Endothelial cell of umbilical vein (primary cell): Measurements from ENCODE around the gene WNT9B. TPM values are rescaled to one million over a fixed set of nuclear protein-coding genes. Genes with fewer than 3 reads are reported as not detected.

Experiments
- BruUV-seq: library from RNA; stranded (reverse); fragments of 400-500 nt; replicated peaks from 2 replicates; lab custom pipeline; 2021; lab: Mats Ljungman, UMichigan
- CTCF ChIA-PET: fragments of 300-600, 350-600 bp; sonication (Branson Sonifier 250); formaldehyde crosslinking; loops from one replicate; lab custom pipeline; 2021; ENCODE audit warnings: antibody characterized with exemption, inconsistent platforms; lab: Charles Lee
- POLR2A ChIA-PET: fragments of 300-600, 350-600 bp; sonication (Branson Sonifier 250); formaldehyde crosslinking; loops from one replicate; lab custom pipeline; 2021; ENCODE audit warnings: antibody characterized with exemption, inconsistent platforms; lab: Charles Lee
- DNase-seq: peaks from one replicate; pipeline ENCODE4 v3.0.0-alpha.2; 2011; ENCODE audit warnings: low read depth, low spot score
- FAIRE-seq: peaks from 2 replicates; lab custom pipeline; 2011; peaks lifted over from hg19 to GRCh38; lab: Jason Lieb, UNC
- H2AFZ ChIP-seq: 2 replicates; pipeline ENCODE4 v1.6.0; 2012; ENCODE audit warnings: low read depth, low read length, control low read depth, inconsistent platforms
- H3K27ac ChIP-seq: 2 replicates; pipeline ENCODE4 v1.5.1; 2011; ENCODE audit warnings: low read depth, mild to moderate bottlenecking, control low read depth, low read length, moderate library complexity; ENCODE audit not compliant: insufficient read depth
- H3K27me3 ChIP-seq, 2 experiments: 2 replicates each; pipeline versions ENCODE4 v1.6.0 to v1.6.1; 2011; ENCODE audit warnings: low read length in 2 of 2, mixed read lengths in 1 of 2; ENCODE audit not compliant: control insufficient read depth in 2 of 2, insufficient read depth in 2 of 2
- H3K36me3 ChIP-seq, 2 experiments: 2 replicates in 1 of 2; 3 replicates in 1 of 2; pipeline ENCODE4 v1.5.1; 2011; ENCODE audit warnings: low read length in 2 of 2, mild to moderate bottlenecking in 1 of 2, moderate library complexity in 1 of 2; ENCODE audit not compliant: control insufficient read depth in 2 of 2, insufficient read depth in 2 of 2; ENCODE audit errors: extremely low read depth in 1 of 2
- H3K4me1 ChIP-seq: 3 replicates; pipeline ENCODE4 v1.5.1; 2011; ENCODE audit warnings: mild to moderate bottlenecking, low read length; ENCODE audit not compliant: control insufficient read depth, insufficient read depth; ENCODE audit errors: extremely low read depth
- H3K4me2 ChIP-seq: 2 replicates; pipeline ENCODE4 v1.6.1; 2011; ENCODE audit warnings: low read length, control low read depth, mixed read lengths; ENCODE audit not compliant: insufficient read depth
- H3K4me3 ChIP-seq, 3 experiments: fragments of 200-600 bp in 1 of 3; sonication (generic), shearing (Covaris generic) in 1 of 3; replicated peaks in 1 of 3; 2 replicates each; pipeline ENCODE4 v1.5.1; 2011 to 2016; ENCODE audit warnings: control low read depth in 3 of 3, low read length in 3 of 3, mild to moderate bottlenecking in 2 of 3, inconsistent platforms in 1 of 3, low read depth in 1 of 3, moderate library complexity in 1 of 3; ENCODE audit not compliant: insufficient read depth in 1 of 3
- H3K79me2 ChIP-seq: 2 replicates; pipeline ENCODE4 v1.6.0; 2012; ENCODE audit warnings: low read length, inconsistent platforms; ENCODE audit not compliant: control insufficient read depth, insufficient read depth
- H3K9ac ChIP-seq: replicated peaks from 2 replicates; pipeline ENCODE3; 2011; ENCODE audit warnings: low read length, control low read depth; ENCODE audit not compliant: insufficient read depth; ENCODE audit errors: extremely low read depth
- H3K9me1 ChIP-seq: replicated peaks from 3 replicates; pipeline ENCODE4 v1.6.0; 2011; ENCODE audit warnings: mild to moderate bottlenecking, low read length; ENCODE audit not compliant: control insufficient read depth, insufficient read depth; ENCODE audit errors: extremely low read depth
- H3K9me3 ChIP-seq: replicated peaks from 2 replicates; pipeline ENCODE4 v1.5.1; 2012; ENCODE audit warnings: low read length, inconsistent platforms; ENCODE audit not compliant: control insufficient read depth, insufficient read depth
- H4K20me1 ChIP-seq: replicated peaks from 2 replicates; pipeline ENCODE3; 2011; ENCODE audit warnings: mild to moderate bottlenecking, low read length; ENCODE audit not compliant: control insufficient read depth, insufficient read depth; ENCODE audit errors: extremely low read depth
- CTCF ChIP-seq, 2 donors: IDR thresholded peaks; 1 replicate in 1 of 2; 2 replicates in 1 of 2; pipeline ENCODE4 v1.5.1; 2011; ENCODE audit warnings: low read length in 2 of 2, mild to moderate bottlenecking in 2 of 2, moderate library complexity in 2 of 2, control low read depth in 1 of 2, inconsistent platforms in 1 of 2, low read depth in 1 of 2; ENCODE audit not compliant: insufficient read depth in 1 of 2; ENCODE audit errors: extremely low read depth in 1 of 2
- EZH2 ChIP-seq: IDR thresholded peaks from 2 replicates; pipeline ENCODE4 v1.6.1; 2012; ENCODE audit warnings: borderline replicate concordance, low read depth, mild to moderate bottlenecking, moderate library complexity, low read length, inconsistent platforms; ENCODE audit not compliant: severe bottlenecking
- FOS ChIP-seq: IDR thresholded peaks from 2 replicates; pipeline ENCODE4 v1.6.1; 2011; ENCODE audit warnings: mild to moderate bottlenecking, low read length, moderate library complexity, borderline replicate concordance; ENCODE audit not compliant: insufficient read depth
- GATA2 ChIP-seq: IDR thresholded peaks from 2 replicates; pipeline ENCODE4 v1.7.0; 2011; ENCODE audit warnings: low read depth, mild to moderate bottlenecking, moderate library complexity, mixed read lengths, low read length; ENCODE audit not compliant: insufficient read length, insufficient read depth
- JUN ChIP-seq: IDR thresholded peaks from 2 replicates; pipeline ENCODE4 v1.6.1; 2011; ENCODE audit warnings: borderline replicate concordance, low read depth; ENCODE audit not compliant: insufficient read length, insufficient read depth
- MAX ChIP-seq: IDR thresholded peaks from 2 replicates; pipeline ENCODE4 v1.6.1; 2011; ENCODE audit not compliant: insufficient read depth, insufficient read length
- MYC ChIP-seq: IDR thresholded peaks from one replicate; pipeline ENCODE4 v1.6.1; 2011; ENCODE audit warnings: mild to moderate bottlenecking, low read depth, low read length
- POLR2A ChIP-seq: IDR thresholded peaks from 2 replicates; pipeline ENCODE4 v1.6.1; 2012; ENCODE audit warnings: low read depth, mild to moderate bottlenecking, control low read depth, low read length
- dilution Hi-C: fragments of 300-500 bp; cut with MboI; formaldehyde crosslinking; loops from one replicate; pipeline ENCODE4 v1.15.0; 2019; ENCODE audit warnings: low sequenced_read_pairs; ENCODE audit not compliant: extremely low pct_ligation_motif_present
- intact Hi-C: fragments of 100-400 bp; cut with micrococcal nuclease; formaldehyde crosslinking; loops from one replicate; pipeline ENCODE4 v1.10.0; 2022
- polyA plus RNA-seq, 4 experiments: library from polyadenylated mRNA; depleted of rRNA in 3 of 4; stranded (reverse) in 3 of 4; unstranded in 1 of 4; fragments of >200 nt; gene quantifications; 2 replicates each; pipeline versions ENCODE4 v1.2.1 to v1.2.3, GENCODE V29; 2011 to 2012; ENCODE audit warnings: missing spikeins in 1 of 4
- total RNA-seq: library from RNA; stranded (reverse); gene quantifications from 2 replicates; pipeline ENCODE4 v1.2.3, GENCODE V29; 2021

Gene WNT9B
- total and polyA plus RNA-seq, 2 donors (not counting 3 experiments of a cell fraction or from before 2014, with no cell fraction given), result not detected

GRCh38 chr17:46848534-46848933 is 2.8 kb upstream of the WNT9B start:
- no TSS peak for BruUV-seq
- CTCF ChIA-PET, result interaction anchor here (1.2 to 1.5 kb wide), 2 partner anchors 40 to 93 kb away, joined by 3 to 5 read pairs; no protein-coding TSS in a partner anchor

More at GRCh38 chr17:46848534-46848933, 2.8 kb upstream of the WNT9B start:
- H3K4me1 ChIP-seq, result no peaks in the 10 kb centered on the region
- no peak overlapping the region for H3K27ac ChIP-seq
- POLR2A ChIA-PET, result no interaction called here
- peaks cover 33 to 45% of the 10 kb centered on the region in 2 experiments for H3K27me3 ChIP-seq
- TF ChIP-seq JUN (no peak), FOS (no peak), GATA2 (no peak), CTCF (IDR thresholded peaks at IDR 0.05; ENCODE audit: extremely low read depth in 1 of 2, insufficient read depth in 1 of 2, low read depth in 1 of 2, low read length in 2 of 2) (no peak), MYC (no peak), POLR2A (no peak), EZH2 (no peak), MAX (no peak)
- H3K4me3 ChIP-seq, result no peak overlapping the region
- H3K4me2 ChIP-seq, result no peak overlapping the region
- DNase-seq (no peak), FAIRE-seq (no peak)
- intact Hi-C loops, result no loop called here
- H3K79me2 ChIP-seq, result no peaks in the 10 kb centered on the region
- no peak overlapping the region for H3K9ac ChIP-seq
- no peaks in the 10 kb centered on the region for H4K20me1 ChIP-seq
- dilution Hi-C loops, result no loop called here
- no peaks in the 10 kb centered on the region for H3K9me1 ChIP-seq
- no peak overlapping the region for H2AFZ ChIP-seq
- H3K36me3 ChIP-seq, result no peaks in the 10 kb centered on the region
- H3K9me3 ChIP-seq, result no peaks in the 10 kb centered on the region
